Endothelial cell of umbilical vein (primary cell): ENCODE data around the gene PTGER3.

Source experiments
- EZH2 ChIP-seq: IDR thresholded peaks from 2 replicates; pipeline ENCODE4 v1.6.1; 2012; ENCODE audit warnings: borderline replicate concordance, low read depth, mild to moderate bottlenecking, moderate library complexity, low read length, inconsistent platforms; ENCODE audit not compliant: severe bottlenecking
- GATA2 ChIP-seq: IDR thresholded peaks from 2 replicates; pipeline ENCODE4 v1.7.0; 2011; ENCODE audit warnings: low read depth, mild to moderate bottlenecking, moderate library complexity, mixed read lengths, low read length; ENCODE audit not compliant: insufficient read length, insufficient read depth
- POLR2A ChIP-seq: IDR thresholded peaks from 2 replicates; pipeline ENCODE4 v1.6.1; 2012; ENCODE audit warnings: low read depth, mild to moderate bottlenecking, control low read depth, low read length
- POLR2AphosphoS5 ChIP-seq: IDR thresholded peaks from 2 replicates; pipeline ENCODE4 v1.6.1; 2012; ENCODE audit warnings: low read depth, mild to moderate bottlenecking, control low read depth, low read length, moderate library complexity; ENCODE audit not compliant: insufficient read depth
- TF ChIP-seq, protein P1 (sequence below), 2 donors: IDR thresholded peaks; 1 replicate in 1 of 2; 2 replicates in 1 of 2; pipeline ENCODE4 v1.5.1; 2011; ENCODE audit warnings: low read length in 2 of 2, mild to moderate bottlenecking in 2 of 2, moderate library complexity in 2 of 2, control low read depth in 1 of 2, inconsistent platforms in 1 of 2, low read depth in 1 of 2; ENCODE audit not compliant: insufficient read depth in 1 of 2; ENCODE audit errors: extremely low read depth in 1 of 2

DNA sequence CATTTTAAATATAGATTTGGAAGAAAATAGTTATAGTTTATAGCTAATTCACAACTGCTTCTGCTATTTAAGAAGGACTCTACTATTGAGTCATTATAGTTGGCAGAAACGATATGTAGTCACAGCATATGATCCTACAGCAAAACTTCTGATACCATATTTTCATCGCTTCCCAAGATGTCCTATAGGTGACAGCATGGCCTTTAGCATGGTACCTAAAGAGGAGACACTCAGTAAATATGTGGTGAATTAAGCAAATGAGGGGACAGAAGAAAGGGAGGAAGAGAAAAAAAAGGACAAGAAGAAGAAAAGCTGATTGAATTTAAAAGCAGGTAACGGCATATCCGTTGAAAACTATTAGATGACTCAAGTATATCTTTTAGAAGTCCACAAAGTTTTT lies 77.2 kb downstream of the PTGER3 start:
- TF ChIP-seq, protein P1, sequence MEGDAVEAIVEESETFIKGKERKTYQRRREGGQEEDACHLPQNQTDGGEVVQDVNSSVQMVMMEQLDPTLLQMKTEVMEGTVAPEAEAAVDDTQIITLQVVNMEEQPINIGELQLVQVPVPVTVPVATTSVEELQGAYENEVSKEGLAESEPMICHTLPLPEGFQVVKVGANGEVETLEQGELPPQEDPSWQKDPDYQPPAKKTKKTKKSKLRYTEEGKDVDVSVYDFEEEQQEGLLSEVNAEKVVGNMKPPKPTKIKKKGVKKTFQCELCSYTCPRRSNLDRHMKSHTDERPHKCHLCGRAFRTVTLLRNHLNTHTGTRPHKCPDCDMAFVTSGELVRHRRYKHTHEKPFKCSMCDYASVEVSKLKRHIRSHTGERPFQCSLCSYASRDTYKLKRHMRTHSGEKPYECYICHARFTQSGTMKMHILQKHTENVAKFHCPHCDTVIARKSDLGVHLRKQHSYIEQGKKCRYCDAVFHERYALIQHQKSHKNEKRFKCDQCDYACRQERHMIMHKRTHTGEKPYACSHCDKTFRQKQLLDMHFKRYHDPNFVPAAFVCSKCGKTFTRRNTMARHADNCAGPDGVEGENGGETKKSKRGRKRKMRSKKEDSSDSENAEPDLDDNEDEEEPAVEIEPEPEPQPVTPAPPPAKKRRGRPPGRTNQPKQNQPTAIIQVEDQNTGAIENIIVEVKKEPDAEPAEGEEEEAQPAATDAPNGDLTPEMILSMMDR (IDR thresholded peaks at IDR 0.05; ENCODE audit: extremely low read depth in 1 of 2, insufficient read depth in 1 of 2, low read depth in 1 of 2, low read length in 2 of 2), result no peak
- no peak for TF ChIP-seq POLR2A
- no peak for TF ChIP-seq POLR2AphosphoS5
- TF ChIP-seq EZH2, result no peak
- TF ChIP-seq GATA2, result no peak
